Hepatocyte (in vitro differentiated cells): ENCODE results near the gene NPC1. TPM values are rescaled to one million over a fixed set of nuclear protein-coding genes. Genes with fewer than 3 reads are reported as not detected.

Source experiments
- DNase-seq: peaks from one replicate; pipeline ENCODE4 v3.0.0-alpha.2; 2016; ENCODE audit warnings: low spot score
- H2AFZ ChIP-seq: fragments of 200-600 bp; sonication (generic); 2 replicates; pipeline ENCODE4 v1.6.0; 2016; ENCODE audit warnings: antibody characterized with exemption, mild to moderate bottlenecking
- H3K27ac ChIP-seq: fragments of 200-600 bp; sonication (generic); 2 replicates; pipeline ENCODE4 v1.5.1; 2016; ENCODE audit warnings: mild to moderate bottlenecking
- H3K27me3 ChIP-seq: fragments of 200-600 bp; sonication (generic); 2 replicates; pipeline ENCODE4 v1.6.1; 2016
- H3K36me3 ChIP-seq: fragments of 200-600 bp; sonication (generic); replicated peaks from 2 replicates; pipeline ENCODE4 v1.5.1; 2016; ENCODE audit warnings: low read depth; ENCODE audit not compliant: insufficient read depth
- H3K4me1 ChIP-seq: fragments of 200-600 bp; sonication (generic); 2 replicates; pipeline ENCODE4 v1.5.1; 2016; ENCODE audit warnings: mild to moderate bottlenecking, moderate library complexity; ENCODE audit not compliant: insufficient read depth
- H3K4me2 ChIP-seq: fragments of 200-600 bp; sonication (generic); 2 replicates; pipeline ENCODE4 v1.6.0; 2016
- H3K4me3 ChIP-seq: fragments of 200-600 bp; sonication (generic); 2 replicates; pipeline ENCODE4 v1.5.1; 2016; ENCODE audit warnings: mild to moderate bottlenecking
- H3K79me2 ChIP-seq: fragments of 200-600 bp; sonication (generic); 2 replicates; pipeline ENCODE4 v1.6.0; 2017; ENCODE audit warnings: mild to moderate bottlenecking
- H3K9me2 ChIP-seq: fragments of 200-600 bp; sonication (generic); replicated peaks from 2 replicates; pipeline ENCODE4 v1.6.0; 2017; ENCODE audit warnings: mild to moderate bottlenecking; ENCODE audit not compliant: insufficient read depth
- H3K9me3 ChIP-seq: fragments of 200-600 bp; sonication (generic); 2 replicates; pipeline ENCODE4 v1.5.1; 2016; ENCODE audit warnings: low read depth, mild to moderate bottlenecking
- H4K20me1 ChIP-seq: fragments of 200-600 bp; sonication (generic); 2 replicates; pipeline ENCODE4 v1.6.0; 2016; ENCODE audit warnings: mild to moderate bottlenecking; ENCODE audit not compliant: insufficient read depth, poor library complexity, severe bottlenecking
- CTCF ChIP-seq: fragments of 200-600 bp; sonication (generic); IDR thresholded peaks from 2 replicates; pipeline ENCODE4 v1.5.1; 2016; ENCODE audit warnings: antibody characterized with exemption, mild to moderate bottlenecking; ENCODE audit not compliant: poor library complexity
- EZH2 ChIP-seq: fragments of 200-600 bp; sonication (generic); IDR thresholded peaks from 2 replicates; pipeline ENCODE4 v1.6.1; 2016; ENCODE audit warnings: antibody characterized with exemption, mild to moderate bottlenecking, borderline replicate concordance
- EZH2phosphoT487 ChIP-seq: fragments of 200-600 bp; sonication (generic); IDR thresholded peaks from one replicate; pipeline ENCODE4 v1.6.1; 2018; ENCODE audit warnings: antibody characterized with exemption, mild to moderate bottlenecking, low read depth, moderate library complexity; ENCODE audit not compliant: unreplicated experiment, severe bottlenecking
- WGBS: methylation state at CpG from one replicate; pipeline ENCODE4 v1.1.6; 2016; ENCODE audit warnings: low lambda C conversion rate; ENCODE audit errors: missing lambda C conversion rate; 5-methylcytosine and 5-hydroxymethylcytosine counted together
- polyA plus RNA-seq: library from polyadenylated mRNA; unstranded; fragments of >200 nt; fragmentation: Nextera tagmentation; extraction: Ambion mirVana; gene quantifications from 2 replicates; pipeline ENCODE4 v1.2.1, GENCODE V29; 2016
- total RNA-seq: library from RNA; depleted of rRNA; stranded (reverse); fragments of >200 nt; gene quantifications from 2 replicates; pipeline ENCODE4 v1.2.3, GENCODE V29; 2014

The NPC1 gene
- total and polyA plus RNA-seq, 2 experiments from 2014 or later, result 54.0 to 77.2 TPM

- H3K4me3 ChIP-seq, result no peak overlapping the region
- 86% methylated on average over 5 of the region's 5 CpGs for WGBS
- no peak overlapping the region for H2AFZ ChIP-seq
- no peak for DNase-seq
- H3K9me2 ChIP-seq, result no peaks in the 10 kb centered on the region
- H3K79me2 ChIP-seq, result peaks cover 32% of the 10 kb centered on the region
- H3K9me3 ChIP-seq, result no peaks in the 10 kb centered on the region
- H3K27ac ChIP-seq, result peak overlapping the region; percentile 53
- no peaks in the 10 kb centered on the region for H4K20me1 ChIP-seq
- peaks cover 6% of the 10 kb centered on the region for H3K36me3 ChIP-seq
- H3K4me1 ChIP-seq, result peaks cover 39% of the 10 kb centered on the region
- no peaks in the 10 kb centered on the region for H3K27me3 ChIP-seq
- H3K4me2 ChIP-seq, result peak overlapping the region; percentile 4
- TF ChIP-seq EZH2 (no peak), CTCF (no peak), EZH2phosphoT487 (no peak)
Observed at GRCh38 chr18:23569299-23570063, 16.8 kb downstream of the NPC1 start.

GRCh38 chr18:23568281-23569138 lies 17.8 kb downstream of the NPC1 start:
- no peaks in the 10 kb centered on the region for H3K27me3 ChIP-seq
- H4K20me1 ChIP-seq, result no peaks in the 10 kb centered on the region
- WGBS, result 75% methylated on average over 7 of the region's 7 CpGs
- no peak for DNase-seq
- H3K9me2 ChIP-seq, result no peaks in the 10 kb centered on the region
- H3K79me2 ChIP-seq, result peaks cover 25% of the 10 kb centered on the region
- H3K4me3 ChIP-seq, result no peak overlapping the region
- TF ChIP-seq EZH2phosphoT487, result no peak
- no peak for TF ChIP-seq EZH2
- TF ChIP-seq CTCF, result no peak
- H3K27ac ChIP-seq, result peak overlapping the region; percentile 53
- H3K9me3 ChIP-seq, result no peaks in the 10 kb centered on the region
- no peak overlapping the region for H2AFZ ChIP-seq
- peaks cover 6% of the 10 kb centered on the region for H3K36me3 ChIP-seq
- peaks cover 31% of the 10 kb centered on the region for H3K4me1 ChIP-seq
- peak overlapping the region; percentile 23 for H3K4me2 ChIP-seq

- Histone ChIP-seq H3K79me2 (peaks cover 17% of the 10 kb centered on the region), H3K9me3 (no peaks in the 10 kb centered on the region), H3K36me3 (peaks cover 6% of the 10 kb centered on the region)
Observed at GRCh38 chr18:23567671-23568070, 18.6 kb downstream of the NPC1 start.

More at GRCh38 chr18:23567671-23568070, 18.6 kb downstream of the NPC1 start:
- no peak overlapping the region for H3K4me3 ChIP-seq
- no peak overlapping the region for H3K4me2 ChIP-seq
- no peaks in the 10 kb centered on the region for H3K27me3 ChIP-seq
- WGBS, result 90% methylated on average over 3 of the region's 3 CpGs
- peaks cover 29% of the 10 kb centered on the region for H3K4me1 ChIP-seq
- H3K9me2 ChIP-seq, result no peaks in the 10 kb centered on the region
- no peak for DNase-seq
- TF ChIP-seq EZH2, result no peak
- TF ChIP-seq EZH2phosphoT487, result no peak
- no peak for TF ChIP-seq CTCF
- H2AFZ ChIP-seq, result no peak overlapping the region
- H4K20me1 ChIP-seq, result no peaks in the 10 kb centered on the region
- no peak overlapping the region for H3K27ac ChIP-seq
